Fibroblast of pulmonary artery (primary cell): Measurements from ENCODE around the gene ODAM.

Source experiments
- DNase-seq: peaks from one replicate; pipeline ENCODE4 v3.0.0-alpha.2; 2010; ENCODE audit warnings: low read depth
- H3K4me3 ChIP-seq: replicated peaks from 2 replicates; pipeline ENCODE4 v1.5.1; 2011; ENCODE audit warnings: low read depth, mild to moderate bottlenecking, control low read depth, low read length, moderate library complexity
- TF ChIP-seq, protein P1 (sequence below): IDR thresholded peaks from 2 replicates; pipeline ENCODE4 v1.5.1; 2011; ENCODE audit warnings: mild to moderate bottlenecking, control low read depth, low read length, inconsistent platforms; ENCODE audit errors: missing control alignments

ODAM gene

GRCh38 chr4:70178075-70178660 is 17.4 kb upstream of the ODAM start:
- TF ChIP-seq, protein P1, sequence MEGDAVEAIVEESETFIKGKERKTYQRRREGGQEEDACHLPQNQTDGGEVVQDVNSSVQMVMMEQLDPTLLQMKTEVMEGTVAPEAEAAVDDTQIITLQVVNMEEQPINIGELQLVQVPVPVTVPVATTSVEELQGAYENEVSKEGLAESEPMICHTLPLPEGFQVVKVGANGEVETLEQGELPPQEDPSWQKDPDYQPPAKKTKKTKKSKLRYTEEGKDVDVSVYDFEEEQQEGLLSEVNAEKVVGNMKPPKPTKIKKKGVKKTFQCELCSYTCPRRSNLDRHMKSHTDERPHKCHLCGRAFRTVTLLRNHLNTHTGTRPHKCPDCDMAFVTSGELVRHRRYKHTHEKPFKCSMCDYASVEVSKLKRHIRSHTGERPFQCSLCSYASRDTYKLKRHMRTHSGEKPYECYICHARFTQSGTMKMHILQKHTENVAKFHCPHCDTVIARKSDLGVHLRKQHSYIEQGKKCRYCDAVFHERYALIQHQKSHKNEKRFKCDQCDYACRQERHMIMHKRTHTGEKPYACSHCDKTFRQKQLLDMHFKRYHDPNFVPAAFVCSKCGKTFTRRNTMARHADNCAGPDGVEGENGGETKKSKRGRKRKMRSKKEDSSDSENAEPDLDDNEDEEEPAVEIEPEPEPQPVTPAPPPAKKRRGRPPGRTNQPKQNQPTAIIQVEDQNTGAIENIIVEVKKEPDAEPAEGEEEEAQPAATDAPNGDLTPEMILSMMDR, result no peak
- no peak overlapping the region for H3K4me3 ChIP-seq
- no peak for DNase-seq

GRCh38 chr4:70179811-70180210 is 15.7 kb upstream of the ODAM start:
- H3K4me3 ChIP-seq, result no peak overlapping the region
- no peak for DNase-seq
- TF ChIP-seq, protein P1, result no peak

DNA sequence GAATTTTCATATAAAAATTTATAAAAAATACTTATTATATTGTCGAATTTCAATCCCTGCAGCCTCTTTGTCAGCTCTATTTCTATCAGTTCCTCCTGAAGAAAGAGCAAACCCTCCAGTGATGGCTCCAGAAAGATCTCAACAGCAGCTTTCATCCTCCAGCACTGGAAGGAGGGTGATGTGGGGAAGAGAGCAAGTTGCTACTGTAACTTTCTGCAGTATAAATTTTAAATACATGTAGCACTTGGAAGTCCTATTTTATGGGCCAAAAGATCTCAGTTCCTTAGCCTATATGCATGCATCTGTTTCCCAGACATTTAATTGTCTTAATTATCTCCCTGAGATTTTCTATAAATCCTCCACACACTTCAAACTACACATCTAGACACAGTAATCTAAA is 13.7 kb upstream of the ODAM start:
- TF ChIP-seq, protein P1, result no peak
- H3K4me3 ChIP-seq, result no peak overlapping the region
- DNase-seq, result no peak

GRCh38 chr4:70182517-70183167 is 12.9 kb upstream of the ODAM start:
- TF ChIP-seq, protein P1, result no peak
- no peak for DNase-seq
- H3K4me3 ChIP-seq, result no peak overlapping the region

GRCh38 chr4:70183168-70183939 is 12.2 kb upstream of the ODAM start:
- TF ChIP-seq, protein P1, result peak; percentile 81
- DNase-seq, result peak; percentile 78
- no peak overlapping the region for H3K4me3 ChIP-seq

DNA sequence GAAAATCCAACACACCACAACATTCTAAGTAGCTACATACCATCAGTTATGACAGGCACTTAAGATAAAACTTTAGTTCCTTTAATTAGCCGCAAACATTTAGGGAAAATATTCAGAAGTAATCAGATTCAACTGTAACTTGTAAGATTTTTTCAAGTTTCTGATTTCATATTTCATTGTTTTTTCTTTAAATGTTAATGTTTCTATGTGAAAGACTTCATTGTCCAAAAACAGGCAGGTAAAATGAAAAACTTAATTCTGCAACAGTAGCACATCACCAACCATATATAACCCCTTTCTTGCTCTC is 11.6 kb upstream of the ODAM start:
- TF ChIP-seq, protein P1, result no peak
- DNase-seq, result no peak

More for the DNA sequence above, 11.6 kb upstream of the ODAM start:
- no peak overlapping the region for H3K4me3 ChIP-seq
